HUES48 (cell line): ENCODE results near the gene H19.

Experiments used
- H3K27ac ChIP-seq: one replicate; pipeline ENCODE4 v1.7.0; 2013; ENCODE audit warnings: low read depth, low read length, inconsistent platforms
- H3K27me3 ChIP-seq: 2 replicates; pipeline ENCODE4 v1.6.1; 2013; ENCODE audit warnings: mild to moderate bottlenecking, low read length; ENCODE audit not compliant: control insufficient read depth, insufficient read depth
- H3K36me3 ChIP-seq: 2 replicates; pipeline ENCODE4 v1.6.1; 2013; ENCODE audit warnings: low read length; ENCODE audit not compliant: control insufficient read depth, insufficient read depth
- H3K4me1 ChIP-seq: 2 replicates; pipeline ENCODE4 v1.6.1; 2013; ENCODE audit warnings: mild to moderate bottlenecking, low read length; ENCODE audit not compliant: control insufficient read depth, insufficient read depth
- H3K4me3 ChIP-seq: 2 replicates; pipeline ENCODE4 v1.5.1; 2013; ENCODE audit warnings: mild to moderate bottlenecking, low read depth, low read length
- H3K9ac ChIP-seq: 2 replicates; pipeline ENCODE4 v1.6.1; 2013; ENCODE audit warnings: mild to moderate bottlenecking, low read depth, low read length, moderate library complexity
- H3K9me3 ChIP-seq: 2 replicates; pipeline ENCODE4 v1.6.1; 2013; ENCODE audit warnings: low read length; ENCODE audit not compliant: control insufficient read depth, insufficient read depth

H19 gene

GRCh38 chr11:1983601-1983961 lies 14.1 kb downstream of the H19 start:
- no peaks in the 10 kb centered on the region for H3K9me3 ChIP-seq
- no peak overlapping the region for H3K9ac ChIP-seq
- no peaks in the 10 kb centered on the region for H3K27me3 ChIP-seq
- no peak overlapping the region for H3K4me3 ChIP-seq
- H3K27ac ChIP-seq = no peak overlapping the region
- no peaks in the 10 kb centered on the region for H3K4me1 ChIP-seq
- H3K36me3 ChIP-seq = no peaks in the 10 kb centered on the region

- Histone ChIP-seq H3K36me3 (no peaks in the 10 kb centered on the region), H3K27me3 (no peaks in the 10 kb centered on the region), H3K27ac (no peak overlapping the region), H3K4me1 (no peaks in the 10 kb centered on the region), H3K9ac (no peak overlapping the region), H3K4me3 (no peak overlapping the region), H3K9me3 (no peaks in the 10 kb centered on the region)
These were observed 14.6 kb downstream of the H19 start for GRCh38 chr11:1982873-1983600.

- Histone ChIP-seq H3K36me3 (no peaks in the 10 kb centered on the region), H3K4me3 (no peak overlapping the region), H3K27ac (no peak overlapping the region), H3K4me1 (no peaks in the 10 kb centered on the region), H3K9ac (no peak overlapping the region), H3K9me3 (no peaks in the 10 kb centered on the region), H3K27me3 (no peaks in the 10 kb centered on the region)
These were observed 18.0 kb downstream of the H19 start for GRCh38 chr11:1979607-1980006.

- Histone ChIP-seq H3K36me3 (no peaks in the 10 kb centered on the region), H3K4me3 (no peak overlapping the region), H3K9ac (no peak overlapping the region), H3K9me3 (no peaks in the 10 kb centered on the region), H3K27ac (no peak overlapping the region), H3K4me1 (no peaks in the 10 kb centered on the region), H3K27me3 (no peaks in the 10 kb centered on the region)
These were observed 18.7 kb downstream of the H19 start for GRCh38 chr11:1978720-1979473.

- Histone ChIP-seq H3K27me3 (no peaks in the 10 kb centered on the region), H3K4me3 (no peak overlapping the region), H3K4me1 (no peaks in the 10 kb centered on the region), H3K9me3 (no peaks in the 10 kb centered on the region), H3K9ac (no peak overlapping the region), H3K27ac (no peak overlapping the region), H3K36me3 (no peaks in the 10 kb centered on the region)
These were observed 22.5 kb downstream of the H19 start for GRCh38 chr11:1975185-1975584.

- Histone ChIP-seq H3K9ac (no peak overlapping the region), H3K27ac (no peak overlapping the region), H3K36me3 (no peaks in the 10 kb centered on the region), H3K27me3 (no peaks in the 10 kb centered on the region), H3K4me1 (no peaks in the 10 kb centered on the region), H3K9me3 (no peaks in the 10 kb centered on the region), H3K4me3 (no peak overlapping the region)
These were observed 26.7 kb downstream of the H19 start for GRCh38 chr11:1970956-1971355.

- no peak overlapping the region for H3K9ac ChIP-seq
- H3K4me3 ChIP-seq = no peak overlapping the region
- no peaks in the 10 kb centered on the region for H3K9me3 ChIP-seq
- H3K4me1 ChIP-seq = no peaks in the 10 kb centered on the region
- H3K27me3 ChIP-seq = no peaks in the 10 kb centered on the region
- H3K36me3 ChIP-seq = no peaks in the 10 kb centered on the region
- no peak overlapping the region for H3K27ac ChIP-seq
These were observed 27.9 kb downstream of the H19 start for GRCh38 chr11:1969776-1970175.

- H3K9ac ChIP-seq = no peak overlapping the region
- H3K9me3 ChIP-seq = no peaks in the 10 kb centered on the region
- H3K27me3 ChIP-seq = no peaks in the 10 kb centered on the region
- no peak overlapping the region for H3K27ac ChIP-seq
- H3K36me3 ChIP-seq = no peaks in the 10 kb centered on the region
- no peaks in the 10 kb centered on the region for H3K4me1 ChIP-seq
- H3K4me3 ChIP-seq = no peak overlapping the region
These were observed 28.6 kb downstream of the H19 start for GRCh38 chr11:1969035-1969434.

- H3K27me3 ChIP-seq = no peaks in the 10 kb centered on the region
- no peaks in the 10 kb centered on the region for H3K4me1 ChIP-seq
- H3K9me3 ChIP-seq = no peaks in the 10 kb centered on the region
- H3K27ac ChIP-seq = no peak overlapping the region
- H3K9ac ChIP-seq = no peak overlapping the region
- H3K36me3 ChIP-seq = no peaks in the 10 kb centered on the region
- H3K4me3 ChIP-seq = no peak overlapping the region
These were observed 29.1 kb downstream of the H19 start for GRCh38 chr11:1968454-1969002.

GRCh38 chr11:1967641-1968225 lies 29.9 kb downstream of the H19 start:
- Histone ChIP-seq H3K9me3 (no peaks in the 10 kb centered on the region), H3K27ac (no peak overlapping the region), H3K27me3 (no peaks in the 10 kb centered on the region), H3K4me3 (no peak overlapping the region), H3K9ac (no peak overlapping the region), H3K36me3 (no peaks in the 10 kb centered on the region), H3K4me1 (no peaks in the 10 kb centered on the region)

- no peaks in the 10 kb centered on the region for H3K27me3 ChIP-seq
- no peak overlapping the region for H3K27ac ChIP-seq
- H3K4me3 ChIP-seq = no peak overlapping the region
- no peaks in the 10 kb centered on the region for H3K36me3 ChIP-seq
- H3K4me1 ChIP-seq = no peaks in the 10 kb centered on the region
- no peaks in the 10 kb centered on the region for H3K9me3 ChIP-seq
- H3K9ac ChIP-seq = no peak overlapping the region
These were observed 31.1 kb downstream of the H19 start for GRCh38 chr11:1966531-1966930.
